Lung (tissue), 12 donors: ENCODE data around the gene HOXA11. TPM values are rescaled to one million over a fixed set of nuclear protein-coding genes. Genes with fewer than 3 reads are reported as not detected.

Source experiments
- ATAC-seq: fragments of 200-7000 bp; cut with Tn5 transposase; one replicate; pipeline ENCODE4 v1.9.1; 2020; ENCODE audit warnings: moderate number of reproducible peaks; ENCODE audit not compliant: insufficient read depth, low FRiP score
- DNase-seq, 3 donors: peaks; one replicate each; pipeline ENCODE4 v3.0.0-alpha.2; 2013 to 2017
- H3K27ac ChIP-seq, 2 donors: one replicate each; pipeline ENCODE4 v1.5.1; 2013; ENCODE audit warnings: mild to moderate bottlenecking in 2 of 2, moderate library complexity in 2 of 2, control low read depth in 1 of 2, inconsistent platforms in 1 of 2, low read depth in 1 of 2, low read length in 1 of 2
- H3K27me3 ChIP-seq, 3 donors: one replicate each; pipeline ENCODE4 v1.5.1; 2013; ENCODE audit warnings: low read length in 2 of 3; ENCODE audit not compliant: control insufficient read depth in 3 of 3, insufficient read depth in 3 of 3
- H3K36me3 ChIP-seq, 4 donors: one replicate each; pipeline ENCODE4 v1.5.1; 2013; ENCODE audit warnings: low read length in 4 of 4, mild to moderate bottlenecking in 1 of 4, moderate library complexity in 1 of 4; ENCODE audit not compliant: control insufficient read depth in 4 of 4, insufficient read depth in 4 of 4
- H3K4me1 ChIP-seq, 5 donors: one replicate each; pipeline ENCODE4 v1.5.1; 2013; ENCODE audit warnings: low read length in 5 of 5, mild to moderate bottlenecking in 2 of 5, moderate library complexity in 1 of 5; ENCODE audit not compliant: control insufficient read depth in 5 of 5, insufficient read depth in 5 of 5
- H3K4me3 ChIP-seq: one replicate; pipeline ENCODE4 v1.5.1; 2013; ENCODE audit warnings: mild to moderate bottlenecking, control low read depth, moderate library complexity
- H3K9ac ChIP-seq, 2 donors: one replicate each; pipeline ENCODE4 v1.5.1; 2013; ENCODE audit warnings: low read length in 2 of 2, control low read depth in 1 of 2; ENCODE audit not compliant: insufficient read depth in 1 of 2
- H3K9me3 ChIP-seq, 4 donors: one replicate each; pipeline ENCODE4 v1.5.1; 2013; ENCODE audit warnings: low read length in 3 of 4, mild to moderate bottlenecking in 1 of 4, moderate library complexity in 1 of 4; ENCODE audit not compliant: control insufficient read depth in 4 of 4, insufficient read depth in 3 of 4
- CTCF ChIP-seq: IDR thresholded peaks from 2 replicates; pipeline ENCODE4 v1.5.1; 2012; ENCODE audit warnings: mild to moderate bottlenecking; ENCODE audit errors: control extremely low read depth, extremely low read depth
- WGBS, 2 donors: extraction: QIAGEN DNeasy Blood & Tissue Kit; methylation state at CpG; one replicate each; pipeline ENCODE4 v1.1.7; 2013; 5-methylcytosine and 5-hydroxymethylcytosine counted together
- polyA plus RNA-seq, 2 donors: library from polyadenylated mRNA; stranded (reverse); fragments of 200-250 nt; gene quantifications; one replicate each; pipeline ENCODE4 v1.2.1, GENCODE V29; 2013
- total RNA-seq, 2 donors: library from RNA; depleted of rRNA in 1 of 2; stranded (reverse); fragments of >200 nt in 1 of 2; gene quantifications; one replicate each; pipeline ENCODE4 v1.2.1, GENCODE V29; 2014 to 2021
- donor health status: control.
- donor health status: control.
- donor health status: Bipolar disorder and iron deficiency.
- donor health status: healthy.
- donor health status: DM: yes; HTN: yes; CAD: no.

HOXA11 gene
- total and polyA plus RNA-seq, 4 donors = not detected

DNA sequence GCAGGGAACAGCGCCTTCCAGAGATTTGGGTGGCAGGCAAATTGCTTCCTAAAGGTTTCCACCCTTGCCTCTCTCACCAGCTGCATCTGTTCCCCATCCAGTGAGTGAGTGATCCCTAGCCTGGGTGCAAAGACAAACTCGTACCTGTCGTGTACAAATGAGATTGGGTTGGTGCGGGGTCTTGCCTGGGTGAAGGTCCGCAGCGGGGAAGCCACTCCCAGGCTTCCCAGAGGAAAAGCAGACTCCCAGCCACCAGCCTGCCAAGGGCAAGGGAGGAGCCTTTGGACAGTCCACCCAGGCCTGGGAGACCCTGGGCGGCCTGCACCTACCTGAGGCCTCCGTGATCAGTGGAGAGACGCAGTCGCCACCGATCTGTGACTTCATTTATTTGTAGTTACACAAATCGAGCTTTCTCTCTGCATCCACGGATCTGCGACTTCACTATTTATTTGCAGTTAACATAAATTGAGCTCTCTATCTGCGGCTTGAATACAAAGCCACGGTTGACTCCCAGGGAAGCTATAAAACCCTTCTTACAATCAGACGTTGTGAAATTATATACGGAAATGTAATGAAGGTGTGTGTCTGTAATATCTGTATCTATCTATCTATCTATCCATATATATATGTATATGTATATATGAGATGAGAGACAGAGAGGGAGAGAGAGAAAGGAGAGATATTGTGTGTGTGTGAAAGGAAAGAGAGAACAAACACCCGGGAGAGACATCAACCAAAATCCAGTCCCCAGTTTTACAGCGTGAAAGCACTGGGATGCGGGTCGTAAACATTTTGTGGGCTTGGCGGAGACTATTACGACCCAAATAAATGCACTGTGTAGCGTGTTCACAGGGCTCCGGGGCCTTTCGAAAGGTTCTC lies 25.5 kb downstream of the HOXA11 start:
- Histone ChIP-seq H3K27me3 (peaks cover 0 to 92% (median 69%) of the 10 kb centered on the region in 3 donors), H3K27ac (no peak overlapping the region), H3K4me3 (no peak overlapping the region), H3K4me1 (peaks cover 0 to 19% (median 3%) of the 10 kb centered on the region in 5 donors), H3K9ac (no peak overlapping the region), H3K9me3 (no peaks in the 10 kb centered on the region), H3K36me3 (no peaks in the 10 kb centered on the region)
- ATAC-seq (no peak), DNase-seq (no peak)
- TF ChIP-seq CTCF = no peak
- WGBS, 2 donors = 38 to 60% methylated on average over 27 of the region's 27 CpGs

DNA sequence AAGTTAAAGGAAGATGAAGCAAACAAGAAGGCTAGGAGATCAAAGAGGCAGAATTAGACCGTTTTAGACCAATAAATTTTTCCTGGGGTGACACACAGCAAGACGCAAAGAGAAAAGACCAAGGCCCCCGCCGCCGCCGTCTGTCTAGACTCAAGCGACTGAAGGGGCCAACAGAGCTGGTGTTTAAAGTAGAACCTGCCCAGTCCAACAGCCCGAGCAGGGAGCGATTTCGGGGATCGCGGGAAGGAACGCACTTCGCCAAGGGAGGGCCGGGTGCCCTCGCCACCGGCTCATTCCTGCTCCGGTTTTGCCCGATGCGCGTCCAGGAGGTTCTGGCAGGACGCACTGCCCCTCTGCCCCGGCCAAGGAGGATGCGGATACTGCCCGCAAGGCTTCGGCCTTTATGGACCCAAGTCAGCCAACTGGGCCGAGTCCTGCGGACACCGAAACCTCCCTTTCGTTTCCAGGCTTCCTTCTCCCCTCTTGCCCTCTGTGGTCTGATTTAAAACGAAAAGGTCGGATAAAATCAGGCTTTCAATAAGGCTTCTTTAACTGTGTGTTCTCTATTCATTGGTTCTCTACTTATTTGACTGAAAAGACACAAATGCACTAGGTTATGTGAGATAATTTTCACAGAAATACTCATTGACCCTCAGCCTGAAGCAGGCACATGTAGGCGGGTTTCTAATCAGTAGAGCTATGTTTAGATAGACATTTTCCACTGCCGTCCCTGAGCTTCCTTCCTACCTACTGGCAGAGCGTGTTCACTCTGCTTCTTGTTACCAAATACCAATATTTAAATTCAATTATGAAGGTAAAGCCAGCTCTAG lies 26.4 kb downstream of the HOXA11 start:
- no peak overlapping the region for H3K4me3 ChIP-seq
- DNase-seq (peak in 1 of 3 donors; percentile 34), ATAC-seq (no peak)
- no peak overlapping the region for H3K27ac ChIP-seq
- peaks cover 0 to 21% (median 3%) of the 10 kb centered on the region in 5 donors for H3K4me1 ChIP-seq
- no peak for TF ChIP-seq CTCF
- H3K9me3 ChIP-seq = no peaks in the 10 kb centered on the region
- no peaks in the 10 kb centered on the region for H3K36me3 ChIP-seq
- peaks cover 0 to 92% (median 69%) of the 10 kb centered on the region in 3 donors for H3K27me3 ChIP-seq
- H3K9ac ChIP-seq = no peak overlapping the region
- WGBS, 2 donors = 25 to 50% methylated on average over 35 of the region's 35 CpGs

DNA sequence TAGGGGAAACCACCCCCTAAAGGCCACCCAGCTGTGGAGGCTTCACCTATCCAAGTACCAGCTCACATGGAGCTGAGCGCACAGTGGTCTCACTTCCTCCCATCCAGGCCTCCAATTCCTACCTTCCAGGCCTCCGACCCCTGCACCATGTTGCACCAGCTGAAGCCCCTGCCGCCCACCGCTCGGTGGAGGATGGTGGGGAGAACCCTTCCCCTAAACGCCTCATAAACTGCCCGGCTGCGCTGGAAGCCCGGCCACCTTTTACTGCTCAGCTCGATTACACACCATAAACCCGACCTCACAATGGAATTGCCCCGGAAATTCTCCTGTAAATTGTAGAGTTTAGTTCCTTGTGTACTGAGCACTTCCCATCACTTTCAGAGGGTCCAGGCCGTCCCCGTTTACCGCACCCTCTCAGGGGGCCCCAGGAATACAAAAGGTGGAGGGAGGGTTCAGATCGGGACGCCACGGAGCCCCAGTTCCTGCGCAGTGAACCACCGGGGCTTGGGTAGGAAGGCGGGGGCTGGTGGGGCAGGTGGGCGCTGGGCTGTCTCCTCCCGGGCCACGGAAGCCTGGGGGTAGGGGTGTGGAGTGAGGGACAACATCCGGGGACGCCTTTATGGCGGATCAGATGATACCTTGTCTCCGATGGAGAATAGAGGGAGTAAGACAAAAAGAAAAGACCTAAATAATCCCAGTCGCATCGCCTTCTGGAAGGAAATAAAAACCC lies 27.2 kb downstream of the HOXA11 start:
- ATAC-seq = no peak
- no peak for TF ChIP-seq CTCF
- Histone ChIP-seq H3K27ac (no peak overlapping the region), H3K4me1 (peaks cover 0 to 28% (median 4%) of the 10 kb centered on the region in 5 donors), H3K27me3 (peaks cover 0 to 92% (median 69%) of the 10 kb centered on the region in 3 donors), H3K9me3 (no peaks in the 10 kb centered on the region), H3K4me3 (no peak overlapping the region), H3K36me3 (no peaks in the 10 kb centered on the region), H3K9ac (no peak overlapping the region)
- DNase-seq = no peak
- WGBS, 2 donors = 12 to 42% methylated on average over 30 of the region's 30 CpGs
